Activated CD4-positive, alpha-beta T cell treated with anti-CD3 and anti-CD28 coated beads, Interleukin-2, amount 50 U/mL, for 24 hours (primary cell): ENCODE measurements around the gene NPC1.

ENCODE experiments used
- DNase-seq, 2 donors: peaks; one replicate each; pipeline ENCODE4 v3.0.0-alpha.2; 2020; ENCODE audit warnings: low read depth in 1 of 2, low spot score in 1 of 2

Gene NPC1

GRCh38 chr18:23609390-23610023, 23.2 kb upstream of the NPC1 start:
- DNase-seq, result no peak

GRCh38 chr18:23608211-23608610, 21.9 kb upstream of the NPC1 start:
- no peak for DNase-seq

- DNase-seq, result no peak
These were observed 19.6 kb upstream of the NPC1 start for GRCh38 chr18:23605941-23606340.

GRCh38 chr18:23599809-23600208, 13.5 kb upstream of the NPC1 start:
- no peak for DNase-seq

GRCh38 chr18:23596183-23596582, 9.9 kb upstream of the NPC1 start:
- no peak for DNase-seq

GRCh38 chr18:23595591-23595990, 9.3 kb upstream of the NPC1 start:
- no peak for DNase-seq

GRCh38 chr18:23593720-23594119, 7.4 kb upstream of the NPC1 start:
- DNase-seq, result no peak

GRCh38 chr18:23592911-23593310, 6.6 kb upstream of the NPC1 start:
- no peak for DNase-seq

- DNase-seq, result no peak
These were observed 4.7 kb upstream of the NPC1 start for GRCh38 chr18:23591011-23591410.

GRCh38 chr18:23588836-23589560, 2.7 kb upstream of the NPC1 start:
- DNase-seq, result no peak

- DNase-seq, result no peak
These were observed 925 bp upstream of the NPC1 start for GRCh38 chr18:23587220-23587642.

GRCh38 chr18:23585897-23586248, 433 bp downstream of the NPC1 start:
- DNase-seq, result no peak

- DNase-seq, result no peak
These were observed 1.1 kb downstream of the NPC1 start for GRCh38 chr18:23585007-23585871.

GRCh38 chr18:23584019-23584983, 2.0 kb downstream of the NPC1 start:
- DNase-seq, result no peak

- no peak for DNase-seq
These were observed 3.0 kb downstream of the NPC1 start for GRCh38 chr18:23583071-23583865.

- DNase-seq, result no peak
These were observed 5.5 kb downstream of the NPC1 start for GRCh38 chr18:23580677-23581367.

- no peak for DNase-seq
These were observed 7.2 kb downstream of the NPC1 start for GRCh38 chr18:23578891-23579653.

- DNase-seq, result no peak
These were observed 8.1 kb downstream of the NPC1 start for GRCh38 chr18:23578067-23578701.
